GM23338 (cell line): ENCODE results near the gene NOSIP. TPM values are rescaled to one million over a fixed set of nuclear protein-coding genes. Genes with fewer than 3 reads are reported as not detected.

Experiments
- ATAC-seq: fragments of 200-7000 bp; cut with Tn5 transposase; 3 replicates; pipeline ENCODE4 v1.9.1; 2020
- DNase-seq: peaks from one replicate; pipeline ENCODE4 v3.0.0-alpha.2; 2015; ENCODE audit warnings: low spot score
- H2AFZ ChIP-seq: fragments of 200-600 bp; sonication (generic); 2 replicates; pipeline ENCODE4 v1.8.0; 2016; ENCODE audit warnings: antibody characterized with exemption, mild to moderate bottlenecking, moderate library complexity
- H3F3A ChIP-seq: fragments of 200-600 bp; sonication (generic); replicated peaks from 2 replicates; pipeline ENCODE4 v1.8.0; 2017; ENCODE audit warnings: antibody characterized with exemption, mixed run types, low read depth
- H3K27ac ChIP-seq: fragments of 200-600 bp; sonication (generic); 2 replicates; pipeline ENCODE4 v1.6.1; 2016; ENCODE audit warnings: low read depth
- H3K27me3 ChIP-seq: fragments of 200-600 bp; sonication (generic); 2 replicates; pipeline ENCODE4 v1.8.0; 2016; ENCODE audit warnings: mild to moderate bottlenecking, mixed run types, moderate library complexity; ENCODE audit not compliant: insufficient read depth
- H3K36me3 ChIP-seq: fragments of 200-600 bp; sonication (generic); 2 replicates; pipeline ENCODE4 v1.8.0; 2016; ENCODE audit warnings: mild to moderate bottlenecking; ENCODE audit not compliant: insufficient read depth
- H3K4me1 ChIP-seq: fragments of 200-600 bp; sonication (generic); 2 replicates; pipeline ENCODE4 v1.8.0; 2016; ENCODE audit warnings: mild to moderate bottlenecking, moderate library complexity; ENCODE audit not compliant: insufficient read depth
- H3K4me2 ChIP-seq: fragments of 200-600 bp; sonication (generic); 2 replicates; pipeline ENCODE4 v1.7.1; 2017; ENCODE audit warnings: mixed run types
- H3K4me3 ChIP-seq: fragments of 200-600 bp; sonication (generic); 2 replicates; pipeline ENCODE4 v1.6.1; 2016; ENCODE audit warnings: mixed run types
- H3K79me2 ChIP-seq: fragments of 200-600 bp; sonication (generic); replicated peaks from 2 replicates; pipeline ENCODE4 v1.8.0; 2017; ENCODE audit warnings: mild to moderate bottlenecking; ENCODE audit not compliant: insufficient read depth
- H3K9me2 ChIP-seq: fragments of 200-600 bp; sonication (generic); 2 replicates; pipeline ENCODE4 v1.8.0; 2017; ENCODE audit not compliant: insufficient read depth
- H4K20me1 ChIP-seq: fragments of 200-600 bp; sonication (generic); replicated peaks from 2 replicates; pipeline ENCODE4 v1.8.0; 2017; ENCODE audit warnings: mild to moderate bottlenecking; ENCODE audit not compliant: insufficient read depth
- H3K27ac Mint-ChIP-seq: 2 replicates; pipeline ENCODE4 v1.8.0; 2020; ENCODE audit warnings: inconsistent platforms, mild to moderate bottlenecking, moderate library complexity, mixed read lengths
- H3K27me3 Mint-ChIP-seq: 3 replicates; pipeline ENCODE4 v1.8.0; 2022; ENCODE audit warnings: low read depth, mild to moderate bottlenecking, moderate library complexity, mixed read lengths, inconsistent platforms; ENCODE audit not compliant: insufficient read depth, poor library complexity
- H3K36me3 Mint-ChIP-seq: 3 replicates; pipeline ENCODE4 v1.8.0; 2021; ENCODE audit warnings: low read depth, mild to moderate bottlenecking, inconsistent platforms, moderate library complexity, mixed read lengths
- H3K4me1 Mint-ChIP-seq: 3 replicates; pipeline ENCODE4 v1.8.0; 2020; ENCODE audit warnings: mild to moderate bottlenecking, inconsistent platforms, mixed read lengths
- H3K4me3 Mint-ChIP-seq: 3 replicates; pipeline ENCODE4 v1.8.0; 2021; ENCODE audit warnings: moderate library complexity, mild to moderate bottlenecking, inconsistent platforms, mixed read lengths
- H3K9me3 Mint-ChIP-seq: 3 replicates; pipeline ENCODE4 v1.8.0; 2020; ENCODE audit warnings: moderate library complexity, mild to moderate bottlenecking, inconsistent platforms, mixed read lengths
- CREB1 ChIP-seq: fragments of 250-450 bp; sonication (Bioruptor Pico); IDR thresholded peaks from 2 replicates; pipeline ENCODE4 v1.5.0; 2020; ENCODE audit warnings: low read depth, mild to moderate bottlenecking, moderate library complexity
- CTCF ChIP-seq, 2 experiments: fragments of 200-600 bp in 1 of 2; sonication (generic) in 1 of 2; conservative IDR thresholded peaks; 2 replicates each; pipeline versions ENCODE4 v1.5.1 to v1.6.1; 2016 to 2017; ENCODE audit warnings: antibody characterized with exemption in 2 of 2, low read depth in 2 of 2, mild to moderate bottlenecking in 2 of 2, moderate library complexity in 1 of 2
- ETS1 ChIP-seq: IDR thresholded peaks from 2 replicates; pipeline ENCODE4 v1.6.1; 2016; ENCODE audit warnings: antibody characterized with exemption
- JUNB ChIP-seq: IDR thresholded peaks from one replicate; pipeline ENCODE4 v1.6.1; 2016; ENCODE audit warnings: antibody characterized with exemption; ENCODE audit not compliant: unreplicated experiment
- NANOG ChIP-seq: IDR thresholded peaks from 2 replicates; pipeline ENCODE4 v1.6.1; 2016; ENCODE audit warnings: antibody characterized with exemption, borderline replicate concordance
- POLR2AphosphoS5 ChIP-seq: IDR thresholded peaks from 2 replicates; pipeline ENCODE4 v1.6.1; 2016; ENCODE audit warnings: antibody characterized with exemption, low read depth
- REST ChIP-seq: IDR thresholded peaks from one replicate; pipeline ENCODE4 v1.6.1; 2018; ENCODE audit warnings: antibody characterized with exemption; ENCODE audit not compliant: unreplicated experiment
- STAT1 ChIP-seq: IDR thresholded peaks from one replicate; pipeline ENCODE4 v1.6.1; 2016; ENCODE audit warnings: antibody characterized with exemption; ENCODE audit not compliant: unreplicated experiment
- ZNF114 ChIP-seq: fragments of 250-450 bp; sonication (Bioruptor Pico); IDR thresholded peaks from 2 replicates; pipeline ENCODE4 v1.5.0; 2020; ENCODE audit warnings: mild to moderate bottlenecking, moderate library complexity
- polyA plus RNA-seq: library from polyadenylated mRNA; unstranded; fragments of >200 nt; fragmentation: Nextera tagmentation; extraction: Ambion mirVana; gene quantifications from 2 replicates; pipeline ENCODE4 v1.2.1, GENCODE V29; 2016
- total RNA-seq: library from RNA; depleted of rRNA; stranded (reverse); fragments of >200 nt; shearing (Covaris generic); gene quantifications from 2 replicates; pipeline ENCODE4 v1.2.3, GENCODE V29; 2014

Gene NOSIP
- total and polyA plus RNA-seq, 2 experiments from 2014 or later = 88.5 to 143 TPM

- H3K79me2 ChIP-seq = no peaks in the 10 kb centered on the region
- H3K27me3 ChIP-seq = no peaks in the 10 kb centered on the region
- H3K4me2 ChIP-seq = peak overlapping the region; percentile 90
- no peaks in the 10 kb centered on the region; the same call in 2 of the 3 replicates for H3K36me3 Mint-ChIP-seq
- peak overlapping the region; percentile 88 for H2AFZ ChIP-seq
- H3K27ac ChIP-seq = no peak overlapping the region
- H3K9me3 Mint-ChIP-seq = no peaks in the 10 kb centered on the region
- H3K4me3 Mint-ChIP-seq = peak overlapping the region; percentile 80
- H3K27ac Mint-ChIP-seq = no peak overlapping the region
- peak; percentile 83 for DNase-seq
- ATAC-seq = peak; percentile 86
- peak overlapping the region; percentile 80 for H3K4me3 ChIP-seq
- peak; percentile 40 to 50; a peak in 3 of 4 replicates for TF ChIP-seq CTCF (conservative IDR thresholded peaks at IDR 0.05; ENCODE audit: low read depth in 2 of 2)
- TF ChIP-seq JUNB = no peak
- TF ChIP-seq STAT1 = no peak
- TF ChIP-seq CREB1 (CRISPR knock-in tag) = peak; percentile 46; the same call in 1 of the 2 replicates
- no peaks in the 10 kb centered on the region; the same call in 1 of the 2 replicates for H4K20me1 ChIP-seq
- no peaks in the 10 kb centered on the region for H3K36me3 ChIP-seq
- peaks cover 7% of the 10 kb centered on the region; the same call in 1 of the 2 replicates for H3K4me1 ChIP-seq
- H3K27me3 Mint-ChIP-seq = peaks cover 15% of the 10 kb centered on the region
- no peaks in the 10 kb centered on the region for H3K9me2 ChIP-seq
- peaks cover 23% of the 10 kb centered on the region for H3F3A ChIP-seq
- H3K4me1 Mint-ChIP-seq = peaks cover 15% of the 10 kb centered on the region
These were observed 46.5 kb downstream of the NOSIP start for GRCh38 chr19:49533551-49534488.

GRCh38 chr19:49530708-49531107 lies 49.6 kb downstream of the NOSIP start:
- Histone ChIP-seq H3K9me2 (no peaks in the 10 kb centered on the region), H3F3A (peaks cover 26% of the 10 kb centered on the region), H3K27me3 (no peaks in the 10 kb centered on the region), H3K27ac (no peak overlapping the region), H3K4me3 (no peak overlapping the region), H3K36me3 (no peaks in the 10 kb centered on the region; the same call in 1 of the 2 replicates), H3K4me2 (no peak overlapping the region), H3K79me2 (no peaks in the 10 kb centered on the region), H4K20me1 (no peaks in the 10 kb centered on the region; the same call in 1 of the 2 replicates), H2AFZ (no peak overlapping the region), H3K4me1 (peaks cover 7% of the 10 kb centered on the region; the same call in 1 of the 2 replicates)
- no peak overlapping the region for H3K27ac Mint-ChIP-seq
- TF ChIP-seq REST = no peak
- no peak for TF ChIP-seq CREB1 (CRISPR knock-in tag)
- no peak for TF ChIP-seq ETS1
- TF ChIP-seq POLR2AphosphoS5 = no peak
- no peak for TF ChIP-seq ZNF114 (CRISPR knock-in tag)
- no peak for TF ChIP-seq NANOG
- peaks cover 12% of the 10 kb centered on the region for H3K36me3 Mint-ChIP-seq
- peaks cover 24% of the 10 kb centered on the region for H3K4me1 Mint-ChIP-seq
- no peak overlapping the region; the same call in 2 of the 3 replicates for H3K4me3 Mint-ChIP-seq
- no peaks in the 10 kb centered on the region for H3K9me3 Mint-ChIP-seq
- DNase-seq (no peak), ATAC-seq (no peak)
- H3K27me3 Mint-ChIP-seq = peaks cover 27% of the 10 kb centered on the region
